GM11168 (cell line): ENCODE data around the gene TLE1.
"Not testable (repeated sequence)": the region's sequence is repeated elsewhere in the genome, so short reads cannot be mapped to it uniquely, and the experiment has no call there.

Source experiments
- in situ Hi-C: fragments of 300-500 bp; cut with MboI; formaldehyde crosslinking; loops from one replicate; pipeline ENCODE4 v1.12.0; 2022; ENCODE audit warnings: low sequenced_read_pairs; ENCODE audit not compliant: unreplicated experiment

TLE1 gene

DNA sequence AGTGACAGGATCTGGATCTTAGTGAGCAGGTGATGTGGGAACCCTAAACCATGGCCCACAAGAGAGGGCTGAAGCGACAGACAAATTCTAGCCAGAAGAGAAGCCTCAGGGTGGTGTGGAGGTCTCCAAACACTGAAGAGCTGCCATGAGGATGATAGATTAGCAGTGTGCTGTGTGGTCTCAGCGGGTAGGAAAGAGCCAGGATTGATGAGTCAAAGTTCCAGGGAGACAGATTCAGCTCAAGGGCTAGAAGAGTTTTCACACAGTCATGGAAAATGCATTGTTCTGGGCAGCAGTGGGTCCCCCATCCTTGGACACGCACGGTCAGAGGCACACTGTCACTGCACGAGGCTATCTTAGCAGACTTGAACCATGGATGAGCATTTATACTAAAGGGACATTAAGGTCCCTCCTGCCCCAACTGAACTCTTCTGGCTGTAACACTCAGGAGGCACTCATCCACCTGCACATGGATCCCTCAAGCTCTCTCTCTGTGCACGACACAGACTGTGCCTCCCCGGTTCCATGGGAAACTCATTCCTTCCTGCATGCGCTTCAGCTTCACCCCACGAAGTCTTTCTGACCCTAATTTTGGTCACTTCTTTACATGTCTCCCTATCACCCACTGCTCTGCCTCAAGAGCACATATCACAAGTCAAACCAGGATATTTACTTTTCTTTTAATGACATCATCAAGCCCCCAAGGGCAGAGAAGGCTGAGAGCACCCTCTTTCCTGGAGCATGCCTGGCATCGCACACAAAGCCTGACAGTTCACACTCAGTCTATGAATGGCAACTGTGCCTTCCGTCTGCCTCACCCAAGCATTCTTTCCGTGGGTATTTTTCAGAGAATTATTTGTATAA is 84.8 kb downstream of the TLE1 start:
- in situ Hi-C loops = no loop called here

DNA sequence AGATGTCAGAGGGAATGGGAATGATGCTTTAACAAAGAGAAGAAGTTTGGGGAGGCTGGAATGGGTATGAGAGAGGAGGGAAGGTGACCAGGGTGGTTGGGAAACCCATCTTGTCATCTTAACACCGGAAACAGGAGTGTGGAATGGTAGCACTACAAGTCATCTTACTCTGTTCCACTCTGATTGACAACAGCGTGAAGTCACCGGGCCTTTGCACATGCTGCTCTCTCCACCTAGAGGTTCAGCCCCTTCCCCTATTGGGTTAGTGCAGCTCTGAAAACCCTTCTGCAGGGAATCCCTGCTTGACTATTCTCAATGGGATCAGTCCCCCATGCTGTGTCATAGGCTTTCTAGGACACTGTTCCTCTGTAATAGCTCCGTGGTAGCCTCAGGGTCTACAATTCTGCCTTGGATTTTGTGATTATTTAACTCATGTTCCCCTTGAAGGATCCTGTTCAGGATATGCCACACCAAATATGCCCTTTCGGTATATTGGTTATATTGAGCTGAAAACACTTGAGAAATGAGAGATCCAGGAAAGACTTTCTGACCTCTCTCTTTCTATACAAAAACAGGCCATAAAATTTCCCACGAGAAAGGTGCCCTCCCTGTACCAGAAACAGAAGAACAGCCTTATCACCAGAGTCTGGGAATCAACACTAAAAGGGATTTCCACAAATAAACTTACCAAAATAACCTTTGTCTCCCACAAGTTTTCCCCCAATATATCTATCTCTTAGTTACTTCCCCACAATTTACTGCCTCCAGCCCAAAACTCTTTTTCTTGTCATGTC is 86.3 kb downstream of the TLE1 start:
- in situ Hi-C loops = no loop called here

DNA sequence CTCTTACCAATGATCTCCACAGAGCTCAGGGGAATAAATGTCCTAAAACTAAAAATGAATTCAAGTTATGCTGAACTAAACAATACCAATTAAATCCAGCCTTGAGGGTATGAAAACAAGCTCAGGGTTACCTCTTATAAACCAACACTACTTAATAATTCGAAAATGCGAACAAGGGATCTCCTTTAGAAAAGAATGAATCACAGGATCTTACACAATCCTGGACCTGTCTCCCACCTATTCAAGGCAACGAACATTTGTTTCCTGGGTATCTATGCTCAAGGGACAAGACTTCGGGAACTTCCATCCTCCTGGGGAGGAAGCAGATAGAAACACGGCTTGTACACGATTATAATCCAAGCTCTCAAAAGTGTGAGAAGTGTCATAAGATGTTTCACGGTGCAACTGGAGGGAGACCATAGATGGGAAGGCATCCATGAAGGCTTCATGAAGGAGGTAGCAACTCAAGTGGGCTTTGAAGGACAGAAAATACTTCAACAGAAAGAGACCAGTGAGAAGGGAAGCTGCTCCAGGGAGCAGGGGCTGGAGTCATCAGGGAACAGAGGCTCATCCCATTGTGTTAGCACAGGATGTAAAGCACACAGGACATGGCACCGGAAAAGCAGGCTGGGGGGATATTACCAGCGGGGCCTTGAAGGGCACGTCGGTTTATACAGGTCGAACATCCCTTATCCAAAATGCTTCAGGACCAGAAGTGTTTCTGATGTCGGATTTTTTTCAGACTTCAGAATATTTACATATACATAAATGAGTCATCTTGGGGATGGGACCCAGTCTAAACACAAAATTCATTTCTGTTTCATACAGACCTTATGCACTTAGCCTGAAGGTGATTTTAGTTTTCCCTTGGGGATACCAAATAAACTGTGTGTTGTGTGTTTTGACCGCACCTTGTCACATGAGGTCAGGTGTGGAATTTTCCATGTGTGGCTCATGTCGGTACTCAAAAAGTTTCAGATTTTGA is 87.4 kb downstream of the TLE1 start:
- in situ Hi-C loops = no loop called here

DNA sequence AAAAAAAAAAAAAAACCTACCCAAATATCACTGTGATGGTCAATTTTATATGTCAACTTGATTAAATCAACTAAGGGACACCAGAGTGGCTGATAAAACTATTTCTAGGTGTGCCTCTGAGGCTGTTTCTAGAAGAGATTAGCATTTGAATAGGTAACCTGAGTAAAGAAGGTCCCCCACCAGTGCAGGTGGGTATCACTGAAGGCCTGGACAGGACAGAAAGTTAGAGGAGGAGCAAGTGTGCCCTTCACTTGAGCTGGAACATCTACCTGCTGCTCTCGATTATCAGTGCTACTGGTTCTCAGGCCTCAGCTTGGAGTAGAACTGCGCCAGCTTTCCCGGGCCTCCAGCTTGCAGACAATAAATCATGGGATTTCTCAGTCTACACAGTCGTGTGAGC is 88.7 kb downstream of the TLE1 start:
- in situ Hi-C loops = no loop called here

DNA sequence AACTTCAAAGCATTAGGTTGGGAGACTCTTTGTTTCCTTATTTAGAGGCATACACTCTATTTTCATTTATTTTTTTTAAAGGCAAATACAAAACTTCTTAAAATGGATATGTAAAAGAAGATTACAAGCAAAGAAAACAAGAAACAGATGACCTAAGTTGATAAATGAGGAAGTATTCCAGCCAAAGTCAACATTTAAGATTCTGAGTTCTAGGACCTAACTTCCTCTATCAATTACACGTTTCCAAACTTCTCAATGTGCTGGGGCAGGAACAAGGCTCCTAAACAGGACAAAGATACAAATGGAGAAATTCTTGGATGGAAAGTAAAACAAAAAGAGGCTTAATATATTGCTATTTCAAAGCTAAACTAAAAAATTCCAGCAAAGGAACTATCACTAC is 89.5 kb downstream of the TLE1 start:
- in situ Hi-C loops = no loop called here

DNA sequence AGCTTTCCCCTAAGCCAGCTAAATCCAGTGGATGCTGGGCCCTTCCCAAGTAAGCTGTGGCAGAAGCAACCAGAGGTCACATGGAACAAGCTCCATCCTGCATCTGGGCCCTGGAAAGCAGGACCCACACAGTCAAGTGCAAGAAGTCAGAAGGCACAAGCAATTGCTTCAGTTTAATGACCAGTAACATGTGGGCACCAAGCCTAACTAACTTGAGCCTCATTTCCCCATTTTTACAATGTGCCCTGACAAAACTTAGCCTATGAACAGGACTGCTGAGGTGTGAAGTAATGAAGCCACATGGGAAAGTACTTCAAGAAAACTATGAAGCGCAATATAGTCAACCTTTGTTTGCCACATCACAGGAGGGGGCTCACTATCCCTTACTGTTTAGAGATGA is 90.5 kb downstream of the TLE1 start:
- in situ Hi-C loops = no loop called here

DNA sequence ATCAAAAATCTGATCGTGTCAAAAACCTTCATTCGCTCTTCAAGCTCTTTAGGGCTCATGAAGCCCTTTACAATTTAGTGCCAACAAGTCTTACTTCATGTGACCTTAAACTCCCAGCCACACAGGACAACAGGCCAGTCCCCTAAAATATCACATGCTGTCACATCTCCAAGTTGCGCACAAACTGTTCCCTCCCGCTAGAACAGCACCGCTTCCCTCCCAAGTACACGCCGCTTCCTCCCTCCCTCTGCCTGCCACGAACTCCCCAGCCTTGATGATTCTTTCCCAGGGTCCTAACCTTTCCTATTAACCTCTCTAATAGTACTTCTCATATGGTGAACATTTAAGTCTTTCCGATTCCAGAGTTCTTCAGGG is 91.2 kb downstream of the TLE1 start:
- in situ Hi-C loops = no loop called here

DNA sequence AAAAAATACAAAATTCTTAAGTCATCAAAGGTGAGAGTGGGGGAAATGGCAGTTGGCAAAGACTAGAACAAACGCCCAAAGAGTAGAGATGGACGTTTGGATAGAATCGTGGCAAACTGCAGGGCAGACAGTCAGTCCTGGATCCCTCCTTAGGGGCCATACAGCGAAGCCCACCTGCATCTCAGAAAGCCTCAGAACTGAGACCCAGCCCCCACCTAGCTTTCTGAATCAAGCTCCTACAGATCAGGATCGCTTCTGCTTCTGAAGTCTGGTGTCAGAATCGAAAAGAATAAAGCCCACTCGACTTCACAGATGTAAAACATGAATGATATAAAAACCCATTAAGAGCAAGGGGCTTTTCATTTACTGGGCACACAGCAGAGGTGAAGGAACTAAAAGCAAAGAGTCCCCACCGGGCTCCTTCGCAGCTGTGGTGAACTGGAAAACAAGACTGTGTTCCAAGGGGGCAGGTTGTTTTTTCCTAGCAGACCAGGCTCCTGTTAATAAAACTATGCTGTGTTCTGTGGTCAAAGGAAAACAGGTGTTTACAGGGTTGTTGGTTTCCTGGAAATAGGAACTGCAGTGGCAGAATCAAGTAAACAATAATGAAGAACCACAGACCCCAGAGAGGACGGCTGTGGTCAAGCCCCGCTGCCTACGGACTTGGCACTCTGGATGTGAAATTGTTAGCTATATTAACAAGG is 91.8 kb downstream of the TLE1 start:
- in situ Hi-C loops = no loop called here

DNA sequence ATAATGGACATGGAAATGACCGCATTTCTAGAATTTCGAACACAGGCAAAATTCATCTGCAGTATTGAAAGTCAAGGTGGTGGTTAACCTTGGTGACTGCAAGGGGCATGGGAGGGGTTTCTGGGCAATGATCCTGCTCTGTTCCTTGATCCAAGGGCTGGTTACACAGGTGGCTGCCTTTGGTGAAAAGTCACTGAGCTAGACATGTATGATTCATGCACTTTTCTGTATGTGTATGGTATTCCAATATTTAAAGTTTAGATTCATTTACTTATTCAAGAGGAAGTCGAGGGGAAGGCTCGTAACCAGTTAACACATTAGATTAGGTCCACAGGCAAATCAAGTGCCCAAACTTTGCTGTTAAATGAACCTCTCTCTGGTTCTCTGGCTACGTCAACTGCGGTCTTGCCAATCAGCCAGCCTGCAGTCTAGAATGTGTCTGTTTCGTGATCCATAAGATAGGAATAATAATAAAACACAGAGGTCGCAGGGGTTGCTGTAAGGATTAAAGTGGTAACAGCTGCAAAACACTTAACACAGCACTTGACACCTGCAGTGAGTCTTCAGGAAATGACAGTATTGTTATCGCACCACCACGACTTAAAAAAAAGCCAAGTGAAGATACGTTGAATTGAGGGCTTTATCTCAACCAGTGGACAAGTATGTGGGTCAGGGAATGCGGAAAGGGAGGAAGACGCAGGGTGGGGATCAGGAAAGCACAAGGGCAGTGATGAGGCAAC is 92.5 kb downstream of the TLE1 start:
- in situ Hi-C loops = no loop called here

DNA sequence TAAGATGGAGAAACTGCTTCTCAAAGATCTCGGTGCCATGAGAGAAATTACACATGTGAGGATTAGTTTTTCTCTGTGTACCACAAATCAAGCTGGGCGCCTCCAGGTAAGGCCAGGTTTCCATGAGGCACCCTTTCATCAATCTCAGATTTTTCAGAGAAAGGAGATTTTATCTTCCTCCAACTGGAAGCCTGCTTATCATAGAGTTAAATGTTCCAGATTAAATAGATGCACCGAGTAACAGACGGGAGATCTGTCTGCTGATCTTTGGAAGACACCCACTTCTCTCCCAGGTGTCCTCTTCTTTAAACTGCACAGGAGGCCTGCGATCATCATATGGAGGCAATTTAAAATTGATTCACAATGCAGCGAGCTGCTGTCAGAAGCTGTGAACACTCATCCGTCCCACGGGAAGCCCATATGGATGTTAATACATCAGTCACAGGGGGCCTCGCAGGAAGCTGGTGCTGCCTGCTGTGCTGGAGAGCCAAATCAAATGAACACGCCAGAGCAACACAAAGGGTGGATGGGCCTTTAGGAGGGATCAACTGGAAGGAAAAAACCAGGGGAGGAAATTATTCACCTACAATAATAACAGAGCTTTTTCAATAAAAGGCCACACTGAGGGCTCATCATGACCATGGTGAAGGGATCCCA is 93.3 kb downstream of the TLE1 start:
- in situ Hi-C loops = no loop called here

DNA sequence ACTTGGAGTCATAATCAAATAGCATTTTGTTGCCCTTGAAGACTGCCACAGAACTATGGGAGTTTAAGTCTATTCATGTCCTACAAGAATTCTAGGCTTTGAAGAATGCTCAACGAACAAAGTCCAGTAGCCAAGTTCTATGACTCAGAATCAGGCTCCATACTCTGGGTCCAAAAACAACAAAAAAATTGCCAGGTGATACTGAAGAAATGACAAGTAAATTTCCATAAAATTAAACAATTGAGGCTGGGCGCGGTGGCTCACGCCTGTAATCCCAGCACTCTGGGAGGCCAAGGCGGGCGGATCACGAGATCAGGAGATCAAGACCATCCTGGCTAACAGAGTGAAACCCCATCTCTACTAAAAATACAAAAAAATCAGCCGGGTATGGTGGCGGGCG is 94.1 kb downstream of the TLE1 start:
- in situ Hi-C loops = not testable (repeated sequence)

DNA sequence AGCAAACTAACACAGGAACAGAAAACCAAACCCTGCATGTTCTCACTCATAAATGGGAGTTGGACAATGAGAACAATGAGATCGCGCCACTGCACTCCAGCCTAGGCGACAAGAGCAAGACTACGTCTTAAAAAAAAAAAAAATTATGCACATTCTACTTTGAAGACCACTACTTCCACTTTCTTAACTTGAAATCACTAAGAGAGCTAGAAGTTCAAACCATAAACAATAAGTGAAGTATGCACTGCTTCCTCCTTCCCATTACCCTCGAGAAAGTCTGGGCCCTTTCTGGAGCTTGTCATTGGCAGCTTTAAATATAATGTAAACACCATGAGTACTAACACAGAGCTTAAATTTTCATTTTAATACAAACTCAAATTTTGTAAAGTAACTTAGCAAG is 94.9 kb downstream of the TLE1 start:
- in situ Hi-C loops = no loop called here

DNA sequence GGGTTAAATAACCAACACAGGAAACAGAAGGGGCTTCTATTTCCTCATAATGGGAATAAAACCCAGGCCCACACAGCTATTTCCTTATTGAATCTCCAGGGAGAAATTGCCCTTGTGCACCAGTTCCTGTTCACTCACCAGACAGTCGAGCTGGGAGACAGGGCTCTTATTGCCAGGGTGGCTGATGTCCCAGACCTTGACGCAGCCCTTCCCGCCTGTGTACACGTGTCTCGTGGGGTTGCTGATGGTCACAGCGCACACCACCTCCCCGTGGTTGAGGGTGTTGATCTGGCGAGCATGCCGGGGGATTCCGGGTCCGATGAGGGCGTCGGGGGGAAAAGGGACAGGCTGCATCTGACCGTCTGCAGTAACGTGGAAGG is 96.5 kb downstream of the TLE1 start:
- in situ Hi-C loops = no loop called here

DNA sequence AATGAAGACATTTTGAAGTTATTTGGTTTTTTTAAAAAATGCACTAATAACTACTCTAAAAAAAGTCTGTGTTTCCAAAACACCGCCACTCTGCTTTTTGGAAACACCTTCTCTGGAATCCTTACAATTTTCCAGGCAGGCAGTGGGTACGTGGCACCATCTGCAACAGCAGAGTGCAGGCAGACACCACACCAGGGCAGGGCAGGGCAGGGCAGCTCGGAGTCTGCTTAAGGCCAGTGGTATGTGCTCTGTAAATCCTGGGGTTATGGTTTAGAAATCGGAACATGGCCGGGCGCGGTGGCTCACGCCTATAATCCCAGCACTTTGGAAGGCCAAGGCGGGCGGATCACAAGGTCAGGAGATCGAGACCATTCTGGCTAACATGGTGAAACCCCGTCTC is 97.6 kb downstream of the TLE1 start:
- in situ Hi-C loops = no loop called here

DNA sequence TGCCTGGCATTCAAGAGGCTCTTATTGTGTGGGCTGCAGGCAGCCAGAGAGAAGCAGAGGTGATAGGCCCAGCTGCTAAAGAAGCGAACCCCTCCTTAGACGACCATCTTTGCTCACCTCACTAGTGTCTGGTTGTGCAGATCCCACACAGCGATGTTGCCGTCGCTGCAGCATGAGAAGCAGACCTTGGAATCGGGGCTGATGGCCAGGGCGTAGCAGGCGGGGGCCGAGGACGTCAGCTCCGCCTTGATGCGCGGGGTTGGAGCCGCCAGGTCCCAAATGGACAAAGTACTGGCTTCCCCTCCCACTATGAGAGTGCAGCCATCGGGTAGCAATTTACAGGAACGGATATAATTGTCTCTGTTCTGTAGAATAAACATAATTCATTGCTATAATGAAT is 98.7 kb downstream of the TLE1 start:
- in situ Hi-C loops = no loop called here

DNA sequence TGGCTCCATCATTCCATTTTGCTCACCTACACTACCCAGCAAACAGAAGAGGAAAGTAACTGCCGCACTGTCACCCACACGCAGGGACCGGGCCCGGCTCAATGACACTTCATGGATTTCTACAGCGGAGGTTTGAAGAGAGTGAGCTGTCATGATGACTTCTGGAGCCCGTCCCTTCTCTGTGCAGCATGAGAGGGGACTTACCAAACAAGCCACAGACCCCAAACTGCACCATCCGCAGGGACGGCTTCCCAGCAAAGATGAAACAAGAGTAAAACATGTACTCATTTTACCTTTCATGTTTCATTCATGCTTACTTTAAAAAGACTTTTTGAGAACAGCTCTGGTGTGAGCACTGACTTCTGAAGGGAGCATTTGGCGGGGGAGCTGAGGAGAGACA is 99.5 kb downstream of the TLE1 start:
- in situ Hi-C loops = no loop called here

DNA sequence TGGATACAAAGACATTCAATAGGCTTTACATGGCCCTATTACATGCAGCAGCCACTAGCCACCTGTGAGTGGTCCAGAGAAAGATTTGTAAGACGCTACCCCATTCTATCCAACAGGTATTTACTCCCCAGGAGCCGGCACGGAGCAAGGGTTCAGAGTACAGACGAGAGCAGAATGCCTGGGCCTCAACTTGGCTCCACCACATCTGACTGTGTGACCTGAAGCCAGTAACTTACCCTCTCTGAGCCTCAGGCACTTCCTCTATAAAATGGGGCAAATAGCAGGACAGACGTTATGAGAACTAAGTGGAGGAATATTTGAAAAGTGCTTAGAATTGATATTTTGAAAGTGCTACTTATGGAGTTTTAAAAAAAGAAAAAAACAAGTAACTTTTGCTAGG is 100.0 kb downstream of the TLE1 start:
- in situ Hi-C loops = no loop called here

DNA sequence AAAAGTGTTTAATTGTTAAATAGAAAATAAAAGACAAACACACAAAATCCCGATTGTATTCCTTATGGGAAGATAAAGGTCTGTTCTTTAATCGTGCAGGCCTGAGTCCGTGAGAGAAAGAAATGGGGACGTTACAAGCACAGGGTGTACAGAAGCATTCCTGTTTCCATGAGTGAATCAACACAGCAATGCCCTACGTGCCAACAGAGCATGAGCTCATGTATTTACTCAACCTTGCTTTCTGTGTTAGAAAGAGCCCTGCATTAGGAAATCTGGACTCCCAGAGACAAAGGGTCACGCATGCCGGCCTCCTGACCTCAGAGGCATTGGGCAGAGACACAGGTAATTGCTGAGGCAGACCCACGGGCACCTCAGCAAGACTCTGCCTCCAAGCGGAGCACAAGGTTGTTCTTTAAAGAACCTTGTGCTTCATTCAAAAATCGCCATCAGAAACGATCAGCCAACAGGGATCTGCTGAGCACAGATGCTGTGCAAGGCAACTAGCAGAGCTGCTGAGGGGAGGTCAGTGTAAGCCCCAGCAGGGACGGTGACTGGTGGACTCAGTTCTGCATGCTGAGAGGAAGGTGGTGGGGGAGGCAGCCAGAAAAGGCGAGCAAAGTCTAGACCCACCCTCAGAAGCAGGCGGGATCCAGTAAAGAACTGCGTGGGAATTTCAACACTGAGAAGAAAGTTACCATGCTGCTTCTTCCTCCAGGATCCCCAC is 101.0 kb downstream of the TLE1 start:
- in situ Hi-C loops = no loop called here
